Measurements from ENCODE around the gene FAM193B.

FAM193B gene

GRCh38 chr5:177515580-177515979 lies 38.8 kb downstream of the FAM193B start:
- TF ChIP-seq EZH2phosphoT487 (conservative IDR thresholded peaks at IDR 0.05; ENCODE audit: low read length) = no peak
- TF ChIP-seq CTCF (IDR thresholded peaks at IDR 0.05; ENCODE audit: insufficient read depth, low read length, poor library complexity, severe bottlenecking) = no peak
- Histone ChIP-seq H3K79me2 (ENCODE audit: insufficient read depth, low read length) (peaks cover 23% of the 10 kb centered on the region), H3K9me2 (replicated peaks; ENCODE audit: insufficient read depth, low read length) (no peaks in the 10 kb centered on the region), H3K9me3 (ENCODE audit: insufficient read depth, low read length) (no peaks in the 10 kb centered on the region), H3K9ac (ENCODE audit: low read length) (peak overlapping the region; percentile 89), H4K20me1 (ENCODE audit: low read depth, low read length) (no peaks in the 10 kb centered on the region), H3K27ac (ENCODE audit: low read depth, low read length) (no peak overlapping the region), H3K4me2 (ENCODE audit: low read depth, low read length, poor library complexity, severe bottlenecking) (peak overlapping the region; percentile 87), H3K4me3 (ENCODE audit: insufficient read depth, low read length, poor library complexity, severe bottlenecking) (peak overlapping the region; percentile 95), H2AFZ (ENCODE audit: low read depth, low read length, severe bottlenecking) (no peak overlapping the region), H3K27me3 (ENCODE audit: low read length) (no peaks in the 10 kb centered on the region), H3F3A (ENCODE audit: insufficient read depth) (peaks cover 10% of the 10 kb centered on the region), H3K36me3 (ENCODE audit: low read length) (0 out of 2 replicates have a peak, but pooled peaks cover 5% of the 10 kb centered on the region)

DNA sequence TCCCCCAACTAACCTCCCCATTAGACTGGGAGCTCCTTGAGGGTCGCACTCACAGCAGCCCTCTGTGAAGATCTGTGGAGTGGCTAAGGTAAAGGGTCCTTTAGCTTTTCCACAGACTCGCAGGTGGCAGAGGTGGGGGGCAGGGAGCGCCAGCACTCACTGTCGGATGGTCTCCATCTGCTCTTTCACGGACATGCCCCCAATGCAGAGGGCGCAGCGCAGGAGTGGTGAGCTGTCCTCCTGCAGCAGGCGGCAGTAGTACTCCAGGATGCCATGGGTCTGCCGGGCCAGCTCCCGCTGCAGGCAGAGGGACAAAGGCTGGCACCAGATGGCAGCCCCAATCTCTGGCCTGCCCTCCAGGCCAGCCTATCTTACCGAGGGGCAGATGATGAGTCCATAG lies 39.8 kb downstream of the FAM193B start:
- no peaks in the 10 kb centered on the region for H3K9me2 ChIP-seq (replicated peaks; ENCODE audit: insufficient read depth, low read length)
- no peak overlapping the region for H3K27ac ChIP-seq (ENCODE audit: low read depth, low read length)
- H3K9ac ChIP-seq (ENCODE audit: low read length) = no peak overlapping the region
- H3K4me3 ChIP-seq (ENCODE audit: insufficient read depth, low read length, poor library complexity, severe bottlenecking) = no peak overlapping the region
- no peaks in the 10 kb centered on the region for H3K9me3 ChIP-seq (ENCODE audit: insufficient read depth, low read length)
- no peaks in the 10 kb centered on the region for H4K20me1 ChIP-seq (ENCODE audit: low read depth, low read length)
- H2AFZ ChIP-seq (ENCODE audit: low read depth, low read length, severe bottlenecking) = no peak overlapping the region
- no peak overlapping the region for H3K4me2 ChIP-seq (ENCODE audit: low read depth, low read length, poor library complexity, severe bottlenecking)
- peaks cover 23% of the 10 kb centered on the region for H3K79me2 ChIP-seq (ENCODE audit: insufficient read depth, low read length)
- TF ChIP-seq CTCF (IDR thresholded peaks at IDR 0.05; ENCODE audit: insufficient read depth, low read length, poor library complexity, severe bottlenecking) (no peak), EZH2phosphoT487 (conservative IDR thresholded peaks at IDR 0.05; ENCODE audit: low read length) (no peak)
- no peaks in the 10 kb centered on the region for H3K27me3 ChIP-seq (ENCODE audit: low read length)
- H3K36me3 ChIP-seq (ENCODE audit: low read length) = 0 out of 2 replicates have a peak, but pooled peaks cover 5% of the 10 kb centered on the region
- H3F3A ChIP-seq (ENCODE audit: insufficient read depth) = peaks cover 19% of the 10 kb centered on the region

DNA sequence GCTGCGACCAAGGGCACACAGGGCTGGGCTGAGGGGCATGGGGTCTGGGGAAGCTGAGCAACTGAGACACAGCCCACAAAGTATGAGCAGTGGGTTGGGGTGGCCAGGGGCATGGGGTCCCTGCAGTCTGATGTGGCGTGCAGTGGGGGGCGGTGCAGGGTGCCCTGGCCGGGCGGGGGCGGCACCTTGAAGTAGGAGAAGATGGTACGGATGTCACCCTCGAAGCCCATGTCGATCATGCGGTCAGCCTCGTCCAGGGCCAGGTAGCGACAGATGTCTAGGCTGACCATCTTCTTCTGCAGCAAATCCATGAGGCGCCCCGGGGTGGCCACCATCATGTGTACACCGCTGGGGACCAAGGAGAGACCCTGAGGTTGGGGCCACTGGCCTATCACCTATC lies 40.9 kb downstream of the FAM193B start:
- Histone ChIP-seq H3K36me3 (ENCODE audit: low read length) (0 out of 2 replicates have a peak, but pooled peaks cover 5% of the 10 kb centered on the region), H3F3A (ENCODE audit: insufficient read depth) (peaks cover 24% of the 10 kb centered on the region), H3K79me2 (ENCODE audit: insufficient read depth, low read length) (peaks cover 30% of the 10 kb centered on the region), H3K4me2 (ENCODE audit: low read depth, low read length, poor library complexity, severe bottlenecking) (no peak overlapping the region), H3K9me2 (replicated peaks; ENCODE audit: insufficient read depth, low read length) (no peaks in the 10 kb centered on the region), H3K9ac (ENCODE audit: low read length) (no peak overlapping the region), H3K27me3 (ENCODE audit: low read length) (no peaks in the 10 kb centered on the region), H3K4me3 (ENCODE audit: insufficient read depth, low read length, poor library complexity, severe bottlenecking) (no peak overlapping the region), H3K27ac (ENCODE audit: low read depth, low read length) (no peak overlapping the region), H4K20me1 (ENCODE audit: low read depth, low read length) (no peaks in the 10 kb centered on the region), H2AFZ (ENCODE audit: low read depth, low read length, severe bottlenecking) (no peak overlapping the region), H3K9me3 (ENCODE audit: insufficient read depth, low read length) (no peaks in the 10 kb centered on the region)
- TF ChIP-seq CTCF (IDR thresholded peaks at IDR 0.05; ENCODE audit: insufficient read depth, low read length, poor library complexity, severe bottlenecking) = no peak
- no peak for TF ChIP-seq EZH2phosphoT487 (conservative IDR thresholded peaks at IDR 0.05; ENCODE audit: low read length)
